TTC549 (cell line): ENCODE results near the gene MIF.
"Not testable (repeated sequence)": the region's sequence is repeated elsewhere in the genome, so short reads cannot be mapped to it uniquely, and the experiment has no call there.

Experiments
- FAIRE-seq: peaks from 2 replicates; lab custom pipeline; 2012; peaks lifted over from hg19 to GRCh38; lab: Jason Lieb, UNC

The MIF gene

GRCh38 chr22:23877566-23877965 is 16.6 kb upstream of the MIF start:
- FAIRE-seq, result no peak

- no peak for FAIRE-seq
Observed at GRCh38 chr22:23878219-23878618, 16.0 kb upstream of the MIF start.

- no peak for FAIRE-seq
Observed at GRCh38 chr22:23882370-23882769, 11.8 kb upstream of the MIF start.

GRCh38 chr22:23883658-23884057 is 10.5 kb upstream of the MIF start:
- FAIRE-seq, result no peak

GRCh38 chr22:23884140-23884539 is 10.0 kb upstream of the MIF start:
- FAIRE-seq, result no peak

GRCh38 chr22:23888615-23889401 is 5.4 kb upstream of the MIF start:
- no peak for FAIRE-seq

- FAIRE-seq, result no peak
Observed at GRCh38 chr22:23889620-23890019, 4.6 kb upstream of the MIF start.

- no peak for FAIRE-seq
Observed at GRCh38 chr22:23891726-23892125, 2.5 kb upstream of the MIF start.

- no peak for FAIRE-seq
Observed at GRCh38 chr22:23892130-23892529, 2.1 kb upstream of the MIF start.

- no peak for FAIRE-seq
Observed at GRCh38 chr22:23892706-23893105, 1.5 kb upstream of the MIF start.

- FAIRE-seq, result no peak
Observed at GRCh38 chr22:23893121-23893944, 850 bp upstream of the MIF start.

- FAIRE-seq, result no peak
Observed at GRCh38 chr22:23894710-23895598, 771 bp downstream of the MIF start.

- FAIRE-seq, result no peak
Observed at GRCh38 chr22:23895599-23896144, 1.5 kb downstream of the MIF start.

GRCh38 chr22:23896166-23896522 is 2.0 kb downstream of the MIF start:
- no peak for FAIRE-seq

- no peak for FAIRE-seq
Observed at GRCh38 chr22:23896523-23897186, 2.5 kb downstream of the MIF start.

- FAIRE-seq, result no peak
Observed at GRCh38 chr22:23897320-23897719, 3.1 kb downstream of the MIF start.

- no peak for FAIRE-seq
Observed at GRCh38 chr22:23898006-23898974, 4.1 kb downstream of the MIF start.

GRCh38 chr22:23899042-23899745 is 5.0 kb downstream of the MIF start:
- FAIRE-seq, result no peak

- not testable (repeated sequence) for FAIRE-seq
Observed at GRCh38 chr22:23900227-23900626, 6.0 kb downstream of the MIF start.

- FAIRE-seq, result no peak
Observed at GRCh38 chr22:23901600-23901999, 7.4 kb downstream of the MIF start.
